Measurements from ENCODE around the gene ETS2.

GRCh38 chr21:38790961-38791360 lies 14.8 kb upstream of the ETS2 start:
- TF ChIP-seq NFRKB (IDR thresholded peaks at IDR 0.05) (no peak), BHLHE40 (IDR thresholded peaks at IDR 0.05; ENCODE audit: borderline replicate concordance) (no peak), PKNOX1 (IDR thresholded peaks at IDR 0.05) (no peak), FOXK2 (IDR thresholded peaks at IDR 0.05) (no peak), SUZ12 (IDR thresholded peaks at IDR 0.05) (no peak), TARDBP (IDR thresholded peaks at IDR 0.05) (no peak), ELF4 (IDR thresholded peaks at IDR 0.05) (no peak), SP1 (IDR thresholded peaks at IDR 0.05) (no peak), FOXM1 (IDR thresholded peaks at IDR 0.05; ENCODE audit: borderline replicate concordance) (no peak), FOXA1 (IDR thresholded peaks at IDR 0.05) (no peak), LEF1 (IDR thresholded peaks at IDR 0.05; ENCODE audit: borderline replicate concordance) (no peak), HDGF (IDR thresholded peaks at IDR 0.05; ENCODE audit: borderline replicate concordance) (no peak)

Data from HEK293T (cell line).